Hindlimb muscle (tissue), 1 donor: ENCODE measurements around the gene TCEAL4. TPM values are rescaled to one million over a fixed set of nuclear protein-coding genes. Genes with fewer than 3 reads are reported as not detected.
A peak's percentile ranks its signal among the peaks of the same experiment; 100 is the strongest.
"Not testable (repeated sequence)": the region's sequence is repeated elsewhere in the genome, so short reads cannot be mapped to it uniquely, and the experiment has no call there.

Experiments used
- DNase-seq: peaks from one replicate; pipeline ENCODE4 v3.0.0-alpha.2; 2013
- polyA plus RNA-seq: library from polyadenylated mRNA; unstranded; fragments of 120-200 nt; gene quantifications from one replicate; pipeline ENCODE4 v1.2.1, GENCODE V29; 2013; ENCODE audit not compliant: insufficient read length

TCEAL4 gene
- polyA plus RNA-seq, 1 donor: 74.8 TPM

DNA sequence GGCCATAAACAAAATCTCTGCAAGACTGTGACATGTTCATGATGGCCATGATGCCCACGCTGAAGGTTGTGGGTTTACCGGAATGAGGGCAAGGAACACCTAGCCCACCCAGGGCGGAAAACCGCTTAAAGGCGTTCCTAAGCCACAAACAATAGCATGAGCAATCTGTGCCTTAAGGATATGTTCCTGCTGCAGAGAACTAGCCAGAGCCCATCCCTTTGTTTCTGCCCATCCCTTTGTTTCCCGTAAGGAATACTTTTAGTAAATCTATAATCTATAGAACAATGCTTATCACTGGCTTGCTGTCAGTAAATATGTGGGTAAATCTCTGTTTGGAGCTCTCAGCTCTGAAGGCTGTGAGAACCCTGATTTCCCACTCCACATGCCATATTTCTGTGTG lies 9.9 kb downstream of the TCEAL4 start:
- DNase-seq: not testable (repeated sequence)

DNA sequence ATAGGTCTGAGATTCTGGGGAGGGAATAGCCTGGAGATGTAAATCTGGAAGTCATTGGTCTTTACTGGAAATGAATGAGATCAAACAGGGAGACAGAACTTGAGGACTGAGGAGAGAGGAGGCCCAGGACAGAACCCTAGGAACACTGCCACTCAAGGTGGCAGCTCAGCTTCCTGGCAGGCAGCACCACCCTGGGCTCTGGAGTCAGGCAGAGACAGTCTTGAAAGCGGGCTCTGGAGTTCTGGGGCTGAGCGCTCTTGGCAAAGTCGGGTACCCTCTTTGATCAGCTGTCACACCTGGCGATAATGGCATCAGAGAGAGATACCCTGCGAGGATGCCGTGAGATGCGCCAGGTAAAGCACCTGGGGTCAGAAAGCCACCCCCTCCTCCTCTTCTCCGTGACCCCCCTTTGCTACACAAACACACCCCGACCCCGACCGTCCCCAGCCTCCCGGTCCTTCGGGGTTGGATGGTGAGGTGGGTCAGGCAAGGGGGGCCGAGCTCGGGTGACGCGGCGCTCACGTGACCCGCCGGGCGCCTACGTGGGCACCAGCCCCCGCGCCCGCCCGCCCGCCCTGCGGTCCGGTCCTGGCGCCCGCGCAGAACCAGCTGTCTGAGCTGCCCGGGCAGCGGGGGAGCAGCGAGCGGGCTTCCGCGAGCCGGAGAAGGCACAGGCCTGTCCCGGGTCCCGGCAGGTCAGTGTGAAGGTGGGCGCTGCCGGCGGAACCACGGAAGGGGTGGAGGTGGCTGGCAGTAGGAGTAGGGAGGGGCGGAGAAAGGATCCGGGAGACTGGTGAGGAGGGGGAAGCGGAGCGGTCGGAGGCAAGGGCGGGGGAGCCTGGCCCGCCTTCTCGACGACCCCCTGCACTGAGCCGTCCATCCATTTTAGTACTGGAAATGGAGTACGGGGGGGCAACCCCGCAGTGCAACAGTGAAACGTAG lies 22.3 kb downstream of the TCEAL4 start, which contains the start of gene TCEAL3:
TCEAL3 (plus strand) TSS at position 600 of the 942 bp plus-strand sequence. CDS start 1,102 bp downstream, outside the sequence.
- peak; percentile 29 for DNase-seq

DNA sequence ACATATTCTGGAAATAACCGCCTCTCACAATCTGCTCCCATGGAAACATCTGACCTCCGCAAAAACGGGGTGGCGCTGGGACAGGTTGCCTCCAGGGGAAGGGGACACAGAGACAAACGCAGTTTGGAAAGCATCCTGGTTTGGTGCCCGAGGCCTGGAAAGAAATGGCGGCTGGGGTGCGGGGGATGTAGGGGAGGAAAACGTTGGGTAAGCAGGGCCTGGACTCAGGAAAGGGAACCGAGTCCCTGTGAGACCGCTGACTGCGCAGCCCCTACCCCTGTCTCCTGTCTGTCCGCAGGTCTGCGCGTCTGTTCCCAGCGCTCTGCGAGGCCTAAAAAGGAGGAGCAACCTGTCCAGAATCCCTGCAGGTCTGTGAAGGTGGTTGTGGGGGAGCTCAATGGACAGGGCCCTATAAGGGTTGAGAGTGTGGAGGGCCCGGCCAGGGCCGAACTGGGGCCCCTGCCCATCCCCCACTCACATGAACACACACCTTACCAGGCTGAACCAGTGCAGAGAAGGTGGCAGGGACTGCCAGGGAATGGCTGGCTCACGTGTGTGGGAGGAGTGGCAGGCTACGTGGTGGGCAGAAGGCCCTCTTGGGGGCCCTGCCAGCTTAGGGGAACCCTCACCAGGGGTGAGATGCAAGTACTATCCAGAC lies 23.1 kb downstream of the TCEAL4 start:
- DNase-seq: no peak

DNA sequence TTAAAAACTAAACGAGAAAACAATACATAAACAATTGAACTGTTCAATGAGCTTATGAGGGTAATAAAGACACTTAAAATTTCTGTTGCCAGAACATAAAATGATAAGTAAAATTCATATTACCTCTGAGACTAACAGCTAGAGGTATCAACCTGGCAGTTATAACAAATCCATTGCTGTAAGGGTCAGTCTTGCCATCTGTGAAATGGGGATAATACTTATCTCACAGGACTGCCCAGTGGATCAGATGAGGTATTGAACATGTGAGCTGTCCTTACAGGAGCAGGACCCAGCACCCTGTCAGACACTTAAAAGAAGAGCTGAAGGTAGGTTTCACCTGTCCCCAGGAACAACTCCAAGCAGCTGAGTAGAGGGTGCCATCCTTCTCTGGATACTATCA lies 25.0 kb downstream of the TCEAL4 start:
- no peak for DNase-seq

DNA sequence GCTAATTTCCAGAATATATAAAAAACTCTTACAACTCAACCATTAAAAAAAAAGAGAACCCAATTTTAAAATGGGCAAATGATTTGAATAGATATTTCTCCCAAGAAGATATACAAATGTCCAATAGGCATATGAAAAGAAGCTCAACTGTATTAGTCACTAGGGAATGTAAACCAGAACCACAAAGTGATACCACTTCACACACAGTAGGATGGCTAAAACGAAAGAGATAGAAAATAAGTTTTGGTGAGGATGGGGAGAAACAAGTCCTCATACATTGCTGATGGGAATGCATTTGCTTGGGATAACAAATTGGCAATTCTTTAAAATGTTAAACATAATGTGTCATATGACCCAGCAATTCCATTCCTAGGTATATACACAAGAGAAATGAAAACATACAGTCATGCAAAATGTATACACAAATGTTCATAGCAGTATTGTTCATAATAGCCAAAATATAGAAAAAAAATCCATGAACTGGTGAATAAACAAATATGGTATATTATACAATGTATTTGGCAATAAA lies 28.1 kb downstream of the TCEAL4 start:
- no peak for DNase-seq

DNA sequence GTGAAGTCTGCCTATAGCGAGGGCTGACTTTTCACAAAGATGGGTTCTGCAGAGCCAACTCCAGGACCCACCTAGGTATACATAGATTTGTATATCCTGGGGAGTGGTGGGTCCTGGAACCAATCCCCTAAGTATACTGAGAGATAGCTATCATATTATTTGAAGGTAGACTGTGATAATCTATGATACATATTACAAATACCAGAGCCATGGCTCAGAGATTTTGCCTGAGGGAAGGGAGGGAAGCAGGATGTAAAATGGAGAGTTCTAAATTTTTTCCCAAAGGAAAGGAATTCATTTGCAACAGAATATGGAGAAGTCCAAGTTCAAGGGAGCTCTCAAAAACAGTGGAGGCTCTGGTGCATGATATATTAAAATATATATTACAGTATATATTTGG lies 29.7 kb downstream of the TCEAL4 start:
- no peak for DNase-seq

DNA sequence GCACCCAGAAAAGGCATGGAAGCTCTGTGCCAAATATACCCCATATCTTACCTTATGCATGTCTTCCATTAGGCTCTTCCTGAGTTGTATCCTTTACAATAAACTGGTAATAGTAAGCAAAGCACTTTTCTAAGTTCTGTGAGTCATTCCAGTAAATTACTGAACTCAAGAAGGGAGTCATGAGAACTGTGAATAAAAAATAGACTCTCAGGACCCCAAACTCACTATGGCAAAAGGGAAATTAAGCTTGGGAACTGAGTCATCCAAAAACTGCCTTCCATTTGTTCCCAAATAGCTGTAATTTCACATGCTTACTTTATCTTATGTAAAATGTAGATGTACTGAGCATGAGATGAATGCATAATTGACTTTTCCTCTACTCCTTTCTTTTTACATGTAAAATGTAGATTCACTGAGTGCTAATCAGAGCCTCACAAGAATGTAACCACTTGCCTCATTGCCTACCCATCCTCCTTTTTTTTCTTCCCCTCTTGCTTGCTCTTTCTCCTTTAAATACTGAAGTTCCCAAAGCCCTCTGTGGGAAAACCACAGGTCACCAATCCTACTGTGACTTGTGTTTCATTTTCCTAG lies 30.6 kb downstream of the TCEAL4 start:
- DNase-seq: no peak

DNA sequence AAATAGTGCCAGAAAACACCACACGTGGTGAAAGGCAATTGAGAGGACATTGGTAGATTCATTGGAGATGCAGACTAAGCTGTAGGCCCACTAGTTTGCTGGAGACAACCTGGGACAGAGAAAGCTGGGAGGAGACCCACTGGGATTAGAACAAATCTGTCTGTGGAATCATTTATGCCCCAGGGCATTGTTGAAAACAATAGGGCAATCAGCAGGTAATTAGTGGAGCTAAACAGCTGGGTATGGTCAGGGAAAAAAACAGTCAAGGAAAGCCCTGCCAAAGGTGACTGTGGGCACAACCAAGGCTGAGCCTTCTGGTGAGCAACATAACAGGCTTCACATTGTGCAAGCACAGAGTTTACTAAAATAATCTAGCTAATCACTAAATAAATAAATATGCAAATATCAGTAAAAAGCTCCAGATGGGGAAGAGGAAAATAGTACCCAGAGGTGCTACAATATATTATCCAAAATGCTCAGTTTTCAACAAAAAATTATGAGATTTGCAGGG lies 31.4 kb downstream of the TCEAL4 start:
- DNase-seq: no peak

DNA sequence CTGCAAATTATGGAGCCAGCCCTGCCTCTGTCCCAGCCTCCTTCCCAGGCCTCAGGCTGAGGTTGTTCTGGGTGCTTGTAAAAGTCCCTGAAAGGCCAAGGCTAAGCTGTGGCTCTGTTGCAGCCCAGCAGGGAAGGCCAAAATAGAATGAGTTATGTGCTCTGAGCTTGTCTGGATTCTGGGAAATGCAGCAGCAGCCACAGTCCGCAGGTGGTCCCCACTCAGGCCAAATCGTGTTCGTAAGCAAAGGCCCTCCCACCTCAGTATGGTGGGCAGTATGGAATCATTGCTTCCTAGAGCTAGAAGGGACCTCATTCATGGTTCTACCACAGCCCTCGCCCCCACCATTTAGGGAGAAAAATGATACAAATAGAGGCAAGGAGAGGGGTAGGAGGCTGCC lies 38.8 kb downstream of the TCEAL4 start:
- no peak for DNase-seq

DNA sequence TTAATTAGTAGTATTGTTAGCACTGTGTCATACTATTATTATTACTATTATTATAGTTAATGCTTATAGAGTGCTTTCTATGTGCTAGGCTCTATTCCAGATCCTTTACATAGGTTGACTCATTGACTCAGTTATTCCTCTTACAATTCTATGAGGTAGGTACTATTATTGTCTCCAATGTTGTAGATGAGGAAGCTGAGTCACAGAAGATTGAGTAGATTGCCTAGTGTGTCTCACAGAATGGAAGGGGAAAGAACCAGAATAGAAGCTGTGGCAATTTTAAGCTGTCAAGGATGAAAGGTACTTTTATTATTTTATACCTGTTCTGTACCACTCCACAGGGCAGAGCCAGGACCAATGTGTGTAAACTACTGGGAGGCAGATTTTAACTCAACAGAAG lies 41.5 kb downstream of the TCEAL4 start:
- DNase-seq: no peak

DNA sequence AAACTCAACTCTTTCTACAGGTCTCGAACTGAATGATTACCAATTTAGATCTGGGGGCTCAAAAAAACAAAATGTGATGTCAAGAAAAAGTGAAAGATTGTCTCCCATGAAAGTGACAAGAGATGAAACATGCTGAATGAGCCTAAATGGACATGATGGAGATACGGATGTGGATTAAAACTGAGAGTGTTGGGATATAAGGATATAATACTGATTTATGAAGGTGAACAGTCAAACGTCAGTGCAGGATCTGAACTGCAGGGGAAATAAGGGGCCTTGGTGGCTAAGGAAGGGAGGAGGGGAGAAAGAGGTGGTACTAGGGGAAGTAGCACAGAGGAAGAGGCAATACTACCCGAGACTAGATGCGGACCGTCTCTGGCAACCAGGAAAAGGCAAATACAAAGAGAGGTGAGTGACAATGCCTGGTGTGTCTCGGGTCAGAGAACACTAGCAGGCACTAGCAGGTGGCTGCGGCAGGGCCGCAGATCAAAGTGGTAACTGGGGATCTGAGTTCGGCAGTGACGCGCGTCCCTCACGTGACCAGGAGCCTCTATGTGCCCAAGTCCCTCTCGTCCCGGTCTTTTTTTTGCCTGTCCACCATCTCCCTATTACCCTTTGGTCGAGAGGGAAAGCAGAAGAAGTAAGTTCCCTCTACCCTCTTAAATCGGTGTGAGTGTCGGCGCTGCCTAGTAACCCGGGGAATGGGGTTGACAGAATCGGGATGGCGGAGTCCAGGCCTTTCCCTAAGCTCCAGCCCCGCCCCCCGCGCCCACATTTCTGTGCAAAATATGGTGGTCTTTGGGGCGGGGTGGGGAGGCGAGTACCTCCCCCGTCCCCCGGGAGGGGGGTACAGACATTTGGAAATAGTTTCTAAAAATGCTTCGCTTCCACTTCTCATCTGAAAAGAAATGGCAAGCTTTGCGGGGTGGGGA lies 43.3 kb downstream of the TCEAL4 start, which contains the start of gene TCEAL1:
TCEAL1 (plus strand) TSS at position 590 of the 932 bp plus-strand sequence. CDS start 942 bp downstream, outside the sequence.
- DNase-seq: peak; percentile 71

DNA sequence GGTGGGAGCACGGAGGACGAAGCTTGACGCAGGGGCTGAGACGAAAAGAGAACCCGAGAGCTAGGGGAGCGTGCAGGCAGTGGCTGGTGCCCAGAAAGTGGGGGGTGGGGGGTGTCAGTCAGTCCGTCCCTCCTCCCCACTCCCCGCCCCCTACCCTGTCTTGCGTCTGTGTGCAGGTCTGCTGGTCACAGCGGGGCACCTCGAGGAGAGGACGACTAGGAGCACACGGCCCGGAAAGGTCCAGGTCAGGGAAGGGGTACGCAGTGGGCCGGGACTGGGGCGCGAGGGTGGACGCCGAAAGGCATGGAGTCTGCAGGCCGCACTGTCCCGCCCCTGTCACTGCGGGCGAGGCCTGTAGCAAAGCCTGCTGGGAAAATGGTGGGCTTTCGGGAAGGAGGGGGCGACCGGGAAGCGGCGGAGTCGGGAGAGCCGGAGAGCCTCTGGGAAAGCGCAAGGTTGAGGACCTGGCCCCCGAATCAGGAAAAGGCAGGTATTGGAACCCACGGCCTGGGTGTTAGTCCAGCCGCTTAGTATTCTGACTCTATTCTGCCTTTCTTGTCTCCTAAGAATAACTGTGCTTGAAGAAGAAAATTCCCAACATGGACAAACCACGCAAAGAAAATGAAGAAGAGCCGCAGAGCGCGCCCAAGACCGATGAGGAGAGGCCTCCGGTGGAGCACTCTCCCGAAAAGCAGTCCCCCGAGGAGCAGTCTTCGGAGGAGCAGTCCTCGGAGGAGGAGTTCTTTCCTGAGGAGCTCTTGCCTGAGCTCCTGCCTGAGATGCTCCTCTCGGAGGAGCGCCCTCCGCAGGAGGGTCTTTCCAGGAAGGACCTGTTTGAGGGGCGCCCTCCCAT lies 44.2 kb downstream of the TCEAL4 start:
- peak; percentile 83 for DNase-seq

DNA sequence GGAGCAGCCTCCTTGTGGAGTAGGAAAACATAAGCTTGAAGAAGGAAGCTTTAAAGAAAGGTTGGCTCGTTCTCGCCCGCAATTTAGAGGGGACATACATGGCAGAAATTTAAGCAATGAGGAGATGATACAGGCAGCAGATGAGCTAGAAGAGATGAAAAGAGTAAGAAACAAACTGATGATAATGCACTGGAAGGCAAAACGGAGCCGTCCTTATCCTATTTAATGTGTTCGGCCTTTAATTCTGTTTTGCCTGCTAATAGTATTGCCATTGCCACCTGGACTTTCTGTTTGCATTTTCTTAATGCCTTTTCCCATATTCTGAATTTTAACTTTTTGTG lies 44.8 kb downstream of the TCEAL4 start:
- DNase-seq: no peak

DNA sequence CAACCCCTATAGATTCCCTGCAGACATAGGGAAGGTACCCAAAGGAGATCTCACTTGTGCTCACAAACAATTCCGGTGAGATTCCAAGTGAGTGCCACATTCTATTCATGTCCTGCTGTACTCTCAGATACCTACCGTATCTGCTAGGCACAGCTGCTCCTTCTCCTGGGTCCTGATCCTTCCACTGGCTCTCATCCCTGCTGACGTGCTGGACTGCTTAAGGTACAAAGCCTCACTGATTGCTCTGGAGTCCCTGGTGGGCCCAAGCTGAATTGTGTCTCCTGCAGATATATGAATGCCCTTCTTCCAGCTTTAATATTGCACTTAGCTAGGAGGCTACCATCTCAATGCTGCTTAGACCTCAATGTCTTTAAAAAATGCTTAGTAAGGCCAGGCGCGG lies 45.8 kb downstream of the TCEAL4 start:
- DNase-seq: no peak

DNA sequence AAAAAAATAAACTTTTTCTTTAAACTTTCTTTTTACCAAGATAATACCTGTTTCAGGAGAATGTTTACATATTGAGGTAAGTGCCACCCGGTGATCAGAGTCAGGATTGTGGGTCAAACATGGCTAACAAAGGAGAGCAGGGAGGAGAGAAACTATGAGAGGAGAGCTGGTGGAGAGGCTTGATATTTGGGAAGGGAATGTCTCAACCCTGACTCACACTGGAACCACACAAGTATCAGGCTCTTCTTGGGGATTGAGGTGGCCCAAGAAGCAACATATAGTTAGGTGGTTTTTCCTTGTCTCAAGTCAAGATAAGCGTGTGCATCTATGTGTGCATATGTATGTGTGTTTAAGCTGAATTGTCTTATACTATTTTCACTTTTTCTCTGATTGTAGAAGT lies 50.1 kb downstream of the TCEAL4 start:
- no peak for DNase-seq

Other genes with a start within 250 kb of the TCEAL4 start
- gene TCEAL9, start 229.0 kb upstream of the TCEAL4 start, polyA plus RNA-seq: 115 TPM
- 115 TPM for gene BEX3, start 209.0 kb upstream of the TCEAL4 start, polyA plus RNA-seq
- 0.89 TPM for gene RAB40A, start 66.0 kb upstream of the TCEAL4 start, polyA plus RNA-seq
- 10.5 TPM for gene TCEAL3, start 22.4 kb downstream of the TCEAL4 start, polyA plus RNA-seq
- 47.0 TPM for gene TCEAL1, start 43.5 kb downstream of the TCEAL4 start, polyA plus RNA-seq
- gene MORF4L2, start 101.2 kb downstream of the TCEAL4 start, polyA plus RNA-seq: 192 TPM
- gene TMEM31, start 125.4 kb downstream of the TCEAL4 start, polyA plus RNA-seq: 1.1 TPM
- 47.7 TPM for gene PLP1, start 191.3 kb downstream of the TCEAL4 start, polyA plus RNA-seq
- 22.6 TPM for gene RAB9B, start 246.7 kb downstream of the TCEAL4 start, polyA plus RNA-seq